Measurements from ENCODE around the gene UGT1A4.

UGT1A4 gene

DNA sequence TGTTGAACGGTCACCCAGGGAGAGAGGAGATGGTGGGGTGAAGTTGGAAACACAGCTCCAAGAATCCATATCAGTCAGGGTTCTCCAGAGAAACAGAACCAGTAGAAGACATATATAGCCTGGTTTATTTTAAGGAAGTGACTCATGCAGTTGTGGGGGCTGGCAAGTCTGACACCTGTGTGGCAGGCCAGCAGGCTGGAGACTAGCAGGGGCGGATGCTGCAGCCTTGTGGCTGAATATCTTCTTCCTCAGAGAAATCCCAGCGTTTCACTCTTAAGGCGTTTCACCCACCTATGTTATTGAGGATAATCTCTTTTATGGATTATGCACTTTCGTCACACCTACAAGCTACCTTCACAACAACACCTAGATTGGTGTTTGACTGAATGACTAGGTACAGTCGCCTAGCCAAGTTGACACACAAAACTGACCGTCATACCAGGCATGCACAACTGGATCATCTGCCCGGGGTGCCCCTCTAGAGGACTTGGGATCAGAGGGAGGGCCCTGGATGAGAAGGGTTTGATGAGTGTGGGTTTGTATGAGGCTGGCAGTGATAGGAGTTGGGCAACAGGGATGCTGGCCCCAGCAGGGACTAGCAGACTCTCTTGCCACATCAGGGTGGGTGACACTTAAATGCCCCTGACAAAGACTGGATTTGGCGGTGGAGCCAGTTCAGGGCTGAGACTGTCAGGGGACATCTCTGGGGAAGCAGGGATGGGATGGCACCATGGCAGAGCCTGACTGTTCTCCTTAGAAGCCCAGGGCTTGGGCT lies 83.0 kb downstream of the UGT1A4 start:
- H3K27ac Mint-ChIP-seq, result no peak overlapping the region
- H3K36me3 Mint-ChIP-seq (ENCODE audit: low read depth), result no peaks in the 10 kb centered on the region
- peaks cover 15% of the 10 kb centered on the region for H3K27me3 Mint-ChIP-seq (ENCODE audit: low read depth)
- peaks cover 4% of the 10 kb centered on the region for H3K9me3 Mint-ChIP-seq
- TF ChIP-seq, protein P1, sequence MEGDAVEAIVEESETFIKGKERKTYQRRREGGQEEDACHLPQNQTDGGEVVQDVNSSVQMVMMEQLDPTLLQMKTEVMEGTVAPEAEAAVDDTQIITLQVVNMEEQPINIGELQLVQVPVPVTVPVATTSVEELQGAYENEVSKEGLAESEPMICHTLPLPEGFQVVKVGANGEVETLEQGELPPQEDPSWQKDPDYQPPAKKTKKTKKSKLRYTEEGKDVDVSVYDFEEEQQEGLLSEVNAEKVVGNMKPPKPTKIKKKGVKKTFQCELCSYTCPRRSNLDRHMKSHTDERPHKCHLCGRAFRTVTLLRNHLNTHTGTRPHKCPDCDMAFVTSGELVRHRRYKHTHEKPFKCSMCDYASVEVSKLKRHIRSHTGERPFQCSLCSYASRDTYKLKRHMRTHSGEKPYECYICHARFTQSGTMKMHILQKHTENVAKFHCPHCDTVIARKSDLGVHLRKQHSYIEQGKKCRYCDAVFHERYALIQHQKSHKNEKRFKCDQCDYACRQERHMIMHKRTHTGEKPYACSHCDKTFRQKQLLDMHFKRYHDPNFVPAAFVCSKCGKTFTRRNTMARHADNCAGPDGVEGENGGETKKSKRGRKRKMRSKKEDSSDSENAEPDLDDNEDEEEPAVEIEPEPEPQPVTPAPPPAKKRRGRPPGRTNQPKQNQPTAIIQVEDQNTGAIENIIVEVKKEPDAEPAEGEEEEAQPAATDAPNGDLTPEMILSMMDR (IDR thresholded peaks at IDR 0.05; ENCODE audit: unreplicated experiment in 3 of 3), result no peak
- H3K4me3 Mint-ChIP-seq, result no peak overlapping the region
- H3K4me1 Mint-ChIP-seq, result no peaks in the 10 kb centered on the region

DNA sequence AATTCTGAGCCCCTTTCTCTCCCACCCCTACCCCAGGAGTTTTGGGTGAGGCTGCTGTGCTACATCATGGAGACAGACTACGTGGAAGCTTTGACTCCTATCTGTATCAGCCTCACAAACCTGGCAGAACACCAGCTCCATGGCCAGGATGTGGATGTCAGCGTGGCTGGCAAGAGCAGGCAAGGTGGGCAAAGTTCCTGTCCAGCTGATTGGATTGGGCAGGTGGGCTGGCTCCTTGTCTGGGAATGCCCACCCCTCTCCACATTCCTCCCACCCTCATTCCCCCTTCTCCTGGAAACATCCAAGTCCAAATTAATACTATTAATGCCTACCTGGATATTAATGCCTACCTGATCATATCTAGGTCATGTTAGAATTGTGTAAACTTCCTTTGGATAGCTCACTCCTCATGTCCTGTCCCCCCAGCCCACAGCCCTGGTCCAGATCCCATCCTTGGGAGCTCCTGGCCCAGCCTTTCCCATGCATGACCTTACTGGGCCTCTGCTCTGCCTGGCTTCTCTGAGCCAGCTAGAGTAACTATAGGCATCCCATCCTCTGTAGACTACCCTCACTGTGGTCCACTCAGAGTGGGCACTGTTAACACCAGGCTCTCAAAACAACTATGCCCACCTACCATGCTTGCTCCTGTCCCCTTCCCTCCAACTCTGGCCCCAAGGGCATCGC lies 83.7 kb downstream of the UGT1A4 start:
- Mint-ChIP-seq H3K27me3 (ENCODE audit: low read depth) (peaks cover 17% of the 10 kb centered on the region), H3K36me3 (ENCODE audit: low read depth) (no peaks in the 10 kb centered on the region), H3K9me3 (peaks cover 4% of the 10 kb centered on the region), H3K4me3 (no peak overlapping the region), H3K27ac (no peak overlapping the region), H3K4me1 (no peaks in the 10 kb centered on the region)
- TF ChIP-seq, protein P1 (IDR thresholded peaks at IDR 0.05; ENCODE audit: unreplicated experiment in 3 of 3), result no peak

DNA sequence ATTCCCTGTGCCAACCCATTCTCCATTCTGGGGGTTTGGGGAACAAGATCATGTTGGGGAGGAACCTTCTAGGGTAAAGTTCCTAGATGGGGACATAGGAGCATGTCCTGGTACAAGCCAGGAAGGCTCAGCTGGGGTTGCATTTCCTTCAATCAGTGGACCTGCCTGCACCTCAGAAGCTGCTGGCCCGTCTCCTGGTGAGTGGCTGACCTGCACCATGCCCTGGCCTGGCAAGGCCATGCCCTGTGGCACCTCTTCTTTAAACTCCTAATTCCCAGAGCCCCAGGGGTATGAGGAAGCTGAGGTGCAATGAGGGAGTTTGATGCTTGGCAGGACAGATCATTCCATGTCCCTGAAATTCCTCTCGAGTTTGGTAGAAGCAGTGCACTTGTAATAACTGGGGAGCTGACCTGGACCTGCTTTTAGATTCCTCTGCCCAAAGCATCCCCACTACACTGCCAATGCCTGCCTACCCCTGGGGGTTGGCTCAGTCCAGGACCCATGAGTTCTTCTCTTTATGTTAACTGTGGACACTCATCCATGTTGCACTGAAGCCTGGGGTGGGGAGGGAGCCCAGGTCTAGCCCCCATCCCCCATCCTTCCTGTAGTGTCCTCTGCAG lies 84.9 kb downstream of the UGT1A4 start:
- Mint-ChIP-seq H3K4me3 (no peak overlapping the region), H3K27me3 (ENCODE audit: low read depth) (peaks cover 23% of the 10 kb centered on the region), H3K27ac (no peak overlapping the region), H3K36me3 (ENCODE audit: low read depth) (no peaks in the 10 kb centered on the region), H3K9me3 (peaks cover 4% of the 10 kb centered on the region), H3K4me1 (no peaks in the 10 kb centered on the region)
- TF ChIP-seq, protein P1 (IDR thresholded peaks at IDR 0.05; ENCODE audit: unreplicated experiment in 3 of 3), result no peak

DNA sequence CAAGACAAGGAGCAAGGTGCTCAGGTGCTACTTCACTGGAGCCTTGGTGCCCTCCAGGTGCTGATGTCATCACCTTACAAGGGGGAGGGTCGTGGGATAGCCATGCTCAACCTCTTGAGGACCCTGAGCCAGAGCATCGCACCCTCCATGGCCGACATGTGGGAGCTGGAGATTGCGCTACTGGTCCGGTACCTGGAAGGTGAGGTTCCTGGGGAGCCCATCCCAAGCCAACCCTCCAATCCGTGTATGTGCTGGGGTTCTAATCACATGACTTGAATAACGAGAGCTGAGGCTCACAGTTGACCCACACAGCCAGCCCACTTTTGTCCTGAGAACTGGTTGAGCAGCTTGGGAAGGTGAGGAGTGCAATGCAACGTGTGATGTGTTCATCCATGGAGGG lies 85.5 kb downstream of the UGT1A4 start:
- H3K36me3 Mint-ChIP-seq (ENCODE audit: low read depth), result no peaks in the 10 kb centered on the region
- H3K4me3 Mint-ChIP-seq, result no peak overlapping the region
- TF ChIP-seq, protein P1 (IDR thresholded peaks at IDR 0.05; ENCODE audit: unreplicated experiment in 3 of 3), result no peak
- H3K4me1 Mint-ChIP-seq, result no peaks in the 10 kb centered on the region
- H3K27me3 Mint-ChIP-seq (ENCODE audit: low read depth), result peaks cover 20% of the 10 kb centered on the region
- H3K9me3 Mint-ChIP-seq, result peaks cover 4% of the 10 kb centered on the region
- H3K27ac Mint-ChIP-seq, result no peak overlapping the region

DNA sequence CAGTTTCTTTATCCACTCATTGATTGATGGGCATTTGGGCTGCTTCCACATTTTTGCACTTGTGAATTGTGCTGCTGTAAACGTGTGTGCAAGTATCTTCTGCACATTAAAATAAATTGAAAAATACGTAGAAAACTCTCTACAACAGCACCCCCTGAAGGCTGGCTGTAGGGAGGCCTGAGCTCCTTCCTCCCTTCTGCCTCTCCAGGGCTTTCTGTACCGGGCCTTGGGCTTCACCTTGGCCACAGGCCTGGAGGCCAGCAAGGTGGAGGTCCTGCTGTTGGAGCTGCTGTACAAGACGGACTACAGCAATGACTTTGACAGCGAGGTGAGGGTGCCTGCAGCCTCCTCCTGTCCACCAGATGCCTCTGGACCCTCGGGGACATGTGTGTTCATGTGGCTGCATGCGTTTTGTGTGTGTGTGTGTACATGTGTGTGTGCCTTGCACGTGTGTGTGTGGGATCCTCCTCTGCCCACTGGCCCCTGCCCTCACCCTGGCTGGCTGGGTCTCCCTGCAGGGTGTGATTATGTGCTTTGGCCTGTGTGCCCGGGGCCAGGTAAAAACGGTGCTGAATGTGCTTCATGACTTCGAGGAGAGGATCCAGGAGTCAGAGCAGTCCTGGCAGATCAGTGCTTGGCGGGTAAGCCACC lies 88.8 kb downstream of the UGT1A4 start:
- no peak overlapping the region for H3K27ac Mint-ChIP-seq
- H3K4me3 Mint-ChIP-seq, result no peak overlapping the region
- no peaks in the 10 kb centered on the region for H3K4me1 Mint-ChIP-seq
- H3K27me3 Mint-ChIP-seq (ENCODE audit: low read depth), result peaks cover 33% of the 10 kb centered on the region
- TF ChIP-seq, protein P1 (IDR thresholded peaks at IDR 0.05; ENCODE audit: unreplicated experiment in 3 of 3), result no peak
- H3K36me3 Mint-ChIP-seq (ENCODE audit: low read depth), result no peaks in the 10 kb centered on the region
- no peaks in the 10 kb centered on the region for H3K9me3 Mint-ChIP-seq

Measured in nephron (organoid).